Duodenal mucosa (tissue), 2 donors: Measurements from ENCODE around the gene GRIA3.
"Not testable (repeated sequence)": the region's sequence is repeated elsewhere in the genome, so short reads cannot be mapped to it uniquely, and the experiment has no call there.

Experiments used
- H3K27ac ChIP-seq: one replicate; pipeline ENCODE4 v1.7.0; 2013; ENCODE audit warnings: low read depth, low read length
- H3K27me3 ChIP-seq, 2 donors: one replicate each; pipeline ENCODE4 v1.7.0; 2013; ENCODE audit warnings: low read length in 2 of 2, control low read depth in 1 of 2; ENCODE audit not compliant: insufficient read depth in 2 of 2, control insufficient read depth in 1 of 2
- H3K36me3 ChIP-seq, 2 donors: one replicate each; pipeline ENCODE4 v1.7.0; 2013; ENCODE audit warnings: low read length in 2 of 2, control low read depth in 1 of 2; ENCODE audit not compliant: insufficient read depth in 2 of 2, control insufficient read depth in 1 of 2
- H3K4me1 ChIP-seq, 2 donors: one replicate each; pipeline ENCODE4 v1.7.0; 2013; ENCODE audit warnings: low read length in 2 of 2, control low read depth in 1 of 2; ENCODE audit not compliant: insufficient read depth in 2 of 2, control insufficient read depth in 1 of 2
- H3K4me3 ChIP-seq, 2 donors: one replicate each; pipeline ENCODE4 v1.7.0; 2013; ENCODE audit warnings: low read length in 2 of 2, low read depth in 1 of 2
- H3K9ac ChIP-seq, 2 donors: one replicate each; pipeline ENCODE4 v1.7.0; 2013; ENCODE audit warnings: low read length in 2 of 2, low read depth in 1 of 2
- H3K9me3 ChIP-seq, 2 donors: one replicate each; pipeline ENCODE4 v1.7.0; 2013; ENCODE audit warnings: low read length in 2 of 2, control low read depth in 1 of 2; ENCODE audit not compliant: control insufficient read depth in 1 of 2

Gene GRIA3

GRCh38 chrX:123504047-123504446 lies 320.0 kb downstream of the GRIA3 start:
- no peak overlapping the region for H3K4me3 ChIP-seq
- no peak overlapping the region for H3K9ac ChIP-seq
- no peaks in the 10 kb centered on the region for H3K27me3 ChIP-seq
- no peak overlapping the region for H3K27ac ChIP-seq
- H3K9me3 ChIP-seq: no peaks in the 10 kb centered on the region
- H3K4me1 ChIP-seq: no peaks in the 10 kb centered on the region
- no peaks in the 10 kb centered on the region for H3K36me3 ChIP-seq

GRCh38 chrX:123504630-123505270 lies 320.7 kb downstream of the GRIA3 start:
- Histone ChIP-seq H3K27me3 (no peaks in the 10 kb centered on the region), H3K36me3 (no peaks in the 10 kb centered on the region), H3K4me1 (no peaks in the 10 kb centered on the region), H3K4me3 (no peak overlapping the region), H3K27ac (no peak overlapping the region), H3K9ac (no peak overlapping the region), H3K9me3 (no peaks in the 10 kb centered on the region)

DNA sequence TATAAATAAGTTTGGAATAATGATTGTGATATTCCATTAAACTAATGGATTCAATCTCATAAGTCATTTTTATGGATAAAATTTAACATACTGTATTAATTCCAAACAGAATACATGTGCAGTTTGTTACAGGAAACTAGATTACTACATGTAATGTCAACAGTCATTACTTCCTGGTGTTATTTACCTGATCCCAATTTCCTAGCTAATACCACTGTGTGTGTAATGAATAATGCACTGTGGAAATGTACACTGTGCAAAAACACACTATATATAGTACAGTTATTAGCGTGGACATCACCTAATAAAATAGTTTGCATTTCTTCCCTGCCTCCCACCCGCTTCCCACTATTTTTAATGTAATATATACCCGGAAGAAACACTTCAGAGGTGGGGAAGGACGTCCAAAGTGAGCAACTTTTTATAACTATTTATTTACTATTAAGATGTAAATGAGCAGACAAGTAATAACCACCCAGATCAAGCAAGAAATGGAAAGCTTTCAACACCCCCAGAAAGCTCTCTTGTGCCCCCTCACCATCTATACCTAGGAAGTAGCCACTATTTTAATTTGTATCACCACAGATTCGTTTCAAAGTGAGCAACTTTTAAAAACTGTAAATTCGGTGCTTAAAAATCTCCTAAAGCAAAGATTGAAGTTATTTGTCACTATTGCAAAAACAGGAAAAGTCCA lies 329.7 kb downstream of the GRIA3 start:
- peak overlapping the region in 1 of 2 donors; percentile 39 for H3K9ac ChIP-seq
- H3K9me3 ChIP-seq: peaks cover 2 to 5% of the 10 kb centered on the region in 2 donors
- H3K27me3 ChIP-seq: no peaks in the 10 kb centered on the region
- H3K27ac ChIP-seq: no peak overlapping the region
- H3K4me1 ChIP-seq: no peaks in the 10 kb centered on the region
- peak overlapping the region; percentile 52 to 53 for H3K4me3 ChIP-seq
- no peaks in the 10 kb centered on the region for H3K36me3 ChIP-seq

DNA sequence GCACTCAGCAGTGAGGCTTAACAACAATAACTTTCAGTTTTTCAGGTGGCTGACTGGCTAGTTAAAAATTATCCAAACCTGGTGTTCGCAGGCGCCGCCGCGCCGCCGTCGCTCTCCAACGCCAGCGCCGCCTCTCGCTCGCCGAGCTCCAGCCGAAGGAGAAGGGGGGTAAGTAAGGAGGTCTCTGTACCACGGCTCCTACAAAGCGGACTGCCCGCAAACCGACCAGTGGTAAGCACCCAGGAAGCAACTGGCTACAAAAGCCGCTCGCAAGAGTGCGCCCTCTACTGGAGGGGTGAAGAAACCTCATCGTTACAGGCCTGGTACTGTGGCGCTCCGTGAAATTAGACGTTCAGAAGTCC lies 330.2 kb downstream of the GRIA3 start:
- H3K36me3 ChIP-seq, H3K27me3 ChIP-seq, H3K4me1 ChIP-seq, H3K27ac ChIP-seq, H3K9me3 ChIP-seq: not testable (repeated sequence)
- Histone ChIP-seq H3K4me3 (peak overlapping the region; percentile 52 to 53), H3K9ac (peak overlapping the region in 1 of 2 donors; percentile 39)

GRCh38 chrX:123518791-123519190 lies 334.7 kb downstream of the GRIA3 start:
- Histone ChIP-seq H3K27me3 (no peaks in the 10 kb centered on the region), H3K27ac (no peak overlapping the region), H3K9ac (no peak overlapping the region), H3K4me3 (no peak overlapping the region), H3K9me3 (peaks cover 2 to 5% of the 10 kb centered on the region in 2 donors), H3K4me1 (no peaks in the 10 kb centered on the region), H3K36me3 (no peaks in the 10 kb centered on the region)

- Histone ChIP-seq H3K9ac (no peak overlapping the region), H3K27ac (no peak overlapping the region), H3K36me3 (no peaks in the 10 kb centered on the region), H3K4me1 (no peaks in the 10 kb centered on the region), H3K4me3 (no peak overlapping the region), H3K27me3 (no peaks in the 10 kb centered on the region), H3K9me3 (no peaks in the 10 kb centered on the region)
These were observed 341.1 kb downstream of the GRIA3 start for GRCh38 chrX:123525123-123525725.

GRCh38 chrX:123530726-123531125 lies 346.6 kb downstream of the GRIA3 start:
- H3K36me3 ChIP-seq, H3K9ac ChIP-seq, H3K4me3 ChIP-seq, H3K27ac ChIP-seq, H3K9me3 ChIP-seq, H3K27me3 ChIP-seq, H3K4me1 ChIP-seq: not testable (repeated sequence)
